ENCODE results near the gene KIAA0586. TPM values are rescaled to one million over a fixed set of nuclear protein-coding genes. Genes with fewer than 3 reads are reported as not detected.
A peak's percentile ranks its signal among the peaks of the same experiment; 100 is the strongest.

Gene KIAA0586
- total and polyA plus RNA-seq, 5 donors from 2014 or later = 16.8 to 34.3 (median 28.0) TPM

GRCh38 chr14:58430156-58430555 lies 2.6 kb downstream of the KIAA0586 start:
- Mint-ChIP-seq H3K9me3 (no peaks in the 10 kb centered on the region), H3K4me1 (peaks cover 18 to 47% (median 32%) of the 10 kb centered on the region in 4 donors), H3K27ac (peak overlapping the region in 1 of 3 donors; percentile 29), H3K27me3 (peaks cover 7% of the 10 kb centered on the region), H3K36me3 (peaks cover 29% of the 10 kb centered on the region), H3K4me3 (peak overlapping the region in 3 of 4 donors; percentile 34 to 58 (median 47))
- H3K27ac ChIP-seq (ENCODE audit: insufficient read depth, low read length, poor library complexity, severe bottlenecking) = no peak overlapping the region
- H3K27me3 ChIP-seq (ENCODE audit: control insufficient read depth, insufficient read depth, low read length) = no peaks in the 10 kb centered on the region
- H3K9me3 ChIP-seq (ENCODE audit: control insufficient read depth in 2 of 2, low read length in 2 of 2) = no peaks in the 10 kb centered on the region
- DNase-seq (peak in 1 of 3 donors; percentile 28), ATAC-seq (ENCODE audit: low read depth in 2 of 2) (no peak)
- peak overlapping the region; percentile 100 for H3K4me3 ChIP-seq (ENCODE audit: low read depth, low read length)
- H3K4me1 ChIP-seq (ENCODE audit: control insufficient read depth, insufficient read depth, low read length, poor library complexity, severe bottlenecking) = peaks cover 25% of the 10 kb centered on the region
- H3K36me3 ChIP-seq (ENCODE audit: control insufficient read depth, insufficient read depth, low read length) = peaks cover 33% of the 10 kb centered on the region

- no peaks in the 10 kb centered on the region for H3K27me3 ChIP-seq (ENCODE audit: control insufficient read depth, insufficient read depth, low read length)
- H3K4me3 Mint-ChIP-seq = no peak overlapping the region
- H3K9me3 ChIP-seq (ENCODE audit: control insufficient read depth in 2 of 2, low read length in 2 of 2) = no peaks in the 10 kb centered on the region
- peaks cover 6 to 19% (median 12%) of the 10 kb centered on the region in 4 donors for H3K4me1 Mint-ChIP-seq
- no peaks in the 10 kb centered on the region for H3K9me3 Mint-ChIP-seq
- no peak overlapping the region for H3K4me3 ChIP-seq (ENCODE audit: low read depth, low read length)
- peaks cover 55% of the 10 kb centered on the region for H3K36me3 Mint-ChIP-seq
- no peak for DNase-seq
- peaks cover 79% of the 10 kb centered on the region for H3K36me3 ChIP-seq (ENCODE audit: control insufficient read depth, insufficient read depth, low read length)
- no peak overlapping the region for H3K27ac Mint-ChIP-seq
- no peak for ATAC-seq (ENCODE audit: low read depth in 2 of 2)
- H3K27ac ChIP-seq (ENCODE audit: insufficient read depth, low read length, poor library complexity, severe bottlenecking) = no peak overlapping the region
- H3K4me1 ChIP-seq (ENCODE audit: control insufficient read depth, insufficient read depth, low read length, poor library complexity, severe bottlenecking) = no peaks in the 10 kb centered on the region
- no peaks in the 10 kb centered on the region for H3K27me3 Mint-ChIP-seq
Observed at GRCh38 chr14:58439476-58439875, 12.0 kb downstream of the KIAA0586 start.

GRCh38 chr14:58444627-58445026 lies 17.1 kb downstream of the KIAA0586 start:
- peaks cover 74% of the 10 kb centered on the region for H3K36me3 ChIP-seq (ENCODE audit: control insufficient read depth, insufficient read depth, low read length)
- no peaks in the 10 kb centered on the region for H3K4me1 ChIP-seq (ENCODE audit: control insufficient read depth, insufficient read depth, low read length, poor library complexity, severe bottlenecking)
- DNase-seq = no peak
- no peak overlapping the region for H3K4me3 ChIP-seq (ENCODE audit: low read depth, low read length)
- Mint-ChIP-seq H3K4me3 (no peak overlapping the region), H3K9me3 (no peaks in the 10 kb centered on the region), H3K27me3 (no peaks in the 10 kb centered on the region), H3K36me3 (peaks cover 23% of the 10 kb centered on the region), H3K27ac (no peak overlapping the region), H3K4me1 (peaks cover 0 to 3% (median 1%) of the 10 kb centered on the region in 4 donors)
- H3K27ac ChIP-seq (ENCODE audit: insufficient read depth, low read length, poor library complexity, severe bottlenecking) = no peak overlapping the region
- H3K27me3 ChIP-seq (ENCODE audit: control insufficient read depth, insufficient read depth, low read length) = no peaks in the 10 kb centered on the region
- ATAC-seq (ENCODE audit: low read depth in 2 of 2) = no peak
- H3K9me3 ChIP-seq (ENCODE audit: control insufficient read depth in 2 of 2, low read length in 2 of 2) = no peaks in the 10 kb centered on the region

GRCh38 chr14:58455593-58456265 lies 28.2 kb downstream of the KIAA0586 start:
- Histone ChIP-seq H3K27ac (ENCODE audit: insufficient read depth, low read length, poor library complexity, severe bottlenecking) (no peak overlapping the region), H3K9me3 (ENCODE audit: control insufficient read depth in 2 of 2, low read length in 2 of 2) (no peaks in the 10 kb centered on the region), H3K27me3 (ENCODE audit: control insufficient read depth, insufficient read depth, low read length) (no peaks in the 10 kb centered on the region), H3K36me3 (ENCODE audit: control insufficient read depth, insufficient read depth, low read length) (peaks cover 67% of the 10 kb centered on the region), H3K4me3 (ENCODE audit: low read depth, low read length) (no peak overlapping the region), H3K4me1 (ENCODE audit: control insufficient read depth, insufficient read depth, low read length, poor library complexity, severe bottlenecking) (peaks cover 6% of the 10 kb centered on the region)
- peak overlapping the region in 1 of 3 donors; percentile 42 for H3K27ac Mint-ChIP-seq
- no peak overlapping the region for H3K4me3 Mint-ChIP-seq
- ATAC-seq (ENCODE audit: low read depth in 2 of 2) = no peak
- H3K36me3 Mint-ChIP-seq = peaks cover 56% of the 10 kb centered on the region
- H3K9me3 Mint-ChIP-seq = peaks cover 0 to 3% (median 0%) of the 10 kb centered on the region in 7 donors
- H3K4me1 Mint-ChIP-seq = peaks cover 8 to 19% (median 15%) of the 10 kb centered on the region in 4 donors
- no peak for DNase-seq
- H3K27me3 Mint-ChIP-seq = no peaks in the 10 kb centered on the region

GRCh38 chr14:58460772-58461171 lies 33.3 kb downstream of the KIAA0586 start:
- peaks cover 8 to 17% (median 9%) of the 10 kb centered on the region in 4 donors for H3K4me1 Mint-ChIP-seq
- no peak overlapping the region for H3K4me3 Mint-ChIP-seq
- peak overlapping the region in 1 of 3 donors; percentile 1 for H3K27ac Mint-ChIP-seq
- Histone ChIP-seq H3K4me3 (ENCODE audit: low read depth, low read length) (no peak overlapping the region), H3K27me3 (ENCODE audit: control insufficient read depth, insufficient read depth, low read length) (no peaks in the 10 kb centered on the region), H3K36me3 (ENCODE audit: control insufficient read depth, insufficient read depth, low read length) (peaks cover 67% of the 10 kb centered on the region), H3K9me3 (ENCODE audit: control insufficient read depth in 2 of 2, low read length in 2 of 2) (no peaks in the 10 kb centered on the region), H3K27ac (ENCODE audit: insufficient read depth, low read length, poor library complexity, severe bottlenecking) (no peak overlapping the region), H3K4me1 (ENCODE audit: control insufficient read depth, insufficient read depth, low read length, poor library complexity, severe bottlenecking) (peaks cover 6% of the 10 kb centered on the region)
- H3K27me3 Mint-ChIP-seq = peaks cover 4% of the 10 kb centered on the region
- DNase-seq = no peak
- ATAC-seq (ENCODE audit: low read depth in 2 of 2) = no peak
- no peaks in the 10 kb centered on the region for H3K9me3 Mint-ChIP-seq
- H3K36me3 Mint-ChIP-seq = peaks cover 49% of the 10 kb centered on the region

GRCh38 chr14:58463147-58463546 lies 35.6 kb downstream of the KIAA0586 start:
- Histone ChIP-seq H3K27ac (ENCODE audit: insufficient read depth, low read length, poor library complexity, severe bottlenecking) (no peak overlapping the region), H3K27me3 (ENCODE audit: control insufficient read depth, insufficient read depth, low read length) (no peaks in the 10 kb centered on the region), H3K4me1 (ENCODE audit: control insufficient read depth, insufficient read depth, low read length, poor library complexity, severe bottlenecking) (peaks cover 6% of the 10 kb centered on the region), H3K9me3 (ENCODE audit: control insufficient read depth in 2 of 2, low read length in 2 of 2) (no peaks in the 10 kb centered on the region), H3K4me3 (ENCODE audit: low read depth, low read length) (no peak overlapping the region), H3K36me3 (ENCODE audit: control insufficient read depth, insufficient read depth, low read length) (peaks cover 61% of the 10 kb centered on the region)
- no peak for DNase-seq
- ATAC-seq (ENCODE audit: low read depth in 2 of 2) = no peak
- Mint-ChIP-seq H3K27me3 (peaks cover 4% of the 10 kb centered on the region), H3K9me3 (no peaks in the 10 kb centered on the region), H3K36me3 (peaks cover 32% of the 10 kb centered on the region), H3K4me3 (no peak overlapping the region), H3K4me1 (peaks cover 8 to 17% (median 9%) of the 10 kb centered on the region in 4 donors), H3K27ac (peak overlapping the region in 1 of 3 donors; percentile 44)

- Histone ChIP-seq H3K4me3 (ENCODE audit: low read depth, low read length) (no peak overlapping the region), H3K27me3 (ENCODE audit: control insufficient read depth, insufficient read depth, low read length) (no peaks in the 10 kb centered on the region), H3K9me3 (ENCODE audit: control insufficient read depth in 2 of 2, low read length in 2 of 2) (no peaks in the 10 kb centered on the region), H3K4me1 (ENCODE audit: control insufficient read depth, insufficient read depth, low read length, poor library complexity, severe bottlenecking) (peaks cover 6% of the 10 kb centered on the region), H3K27ac (ENCODE audit: insufficient read depth, low read length, poor library complexity, severe bottlenecking) (no peak overlapping the region), H3K36me3 (ENCODE audit: control insufficient read depth, insufficient read depth, low read length) (peaks cover 69% of the 10 kb centered on the region)
- H3K27me3 Mint-ChIP-seq = peaks cover 4% of the 10 kb centered on the region
- H3K27ac Mint-ChIP-seq = no peak overlapping the region
- H3K9me3 Mint-ChIP-seq = no peaks in the 10 kb centered on the region
- ATAC-seq (ENCODE audit: low read depth in 2 of 2) (no peak), DNase-seq (no peak)
- peaks cover 38% of the 10 kb centered on the region for H3K36me3 Mint-ChIP-seq
- H3K4me3 Mint-ChIP-seq = no peak overlapping the region
- peaks cover 6 to 14% (median 9%) of the 10 kb centered on the region in 4 donors for H3K4me1 Mint-ChIP-seq
Observed at GRCh38 chr14:58464652-58465051, 37.1 kb downstream of the KIAA0586 start.

- H3K4me3 Mint-ChIP-seq = no peak overlapping the region
Observed at GRCh38 chr14:58465421-58465820, 37.9 kb downstream of the KIAA0586 start.

More at GRCh38 chr14:58465421-58465820, 37.9 kb downstream of the KIAA0586 start:
- peaks cover 0 to 7% (median 2%) of the 10 kb centered on the region in 4 donors for H3K4me1 Mint-ChIP-seq
- no peaks in the 10 kb centered on the region for H3K9me3 Mint-ChIP-seq
- H3K27me3 ChIP-seq (ENCODE audit: control insufficient read depth, insufficient read depth, low read length) = no peaks in the 10 kb centered on the region
- H3K36me3 Mint-ChIP-seq = peaks cover 30% of the 10 kb centered on the region
- H3K9me3 ChIP-seq (ENCODE audit: control insufficient read depth in 2 of 2, low read length in 2 of 2) = no peaks in the 10 kb centered on the region
- H3K36me3 ChIP-seq (ENCODE audit: control insufficient read depth, insufficient read depth, low read length) = peaks cover 73% of the 10 kb centered on the region
- no peaks in the 10 kb centered on the region for H3K4me1 ChIP-seq (ENCODE audit: control insufficient read depth, insufficient read depth, low read length, poor library complexity, severe bottlenecking)
- H3K27ac Mint-ChIP-seq = no peak overlapping the region
- peaks cover 4% of the 10 kb centered on the region for H3K27me3 Mint-ChIP-seq
- ATAC-seq (ENCODE audit: low read depth in 2 of 2) (no peak), DNase-seq (no peak)
- H3K27ac ChIP-seq (ENCODE audit: insufficient read depth, low read length, poor library complexity, severe bottlenecking) = no peak overlapping the region
- H3K4me3 ChIP-seq (ENCODE audit: low read depth, low read length) = no peak overlapping the region
